Stimulated activated naive B cell treated with anti-CD40 and anti-IgM and Interleukin-4, amounts not matched to agents 10 μg/mL and 1 μg/mL and 100 μg/mL, for 72 hours (primary cell): ENCODE measurements around the gene GZMH.

ENCODE experiments used
- ATAC-seq, 2 donors: fragments of 150-1000 bp; cut with Tn5 transposase; replicated peaks; 2 replicates each; pipeline ENCODE4 v1.10.0; 2021; ENCODE audit warnings: moderate library complexity in 1 of 2
- DNase-seq: peaks from one replicate; pipeline ENCODE4 v3.0.0; 2021
- H3K27ac Mint-ChIP-seq: one replicate; pipeline ENCODE4 v1.8.0; 2022; ENCODE audit warnings: mild to moderate bottlenecking, mixed read lengths
- H3K27me3 Mint-ChIP-seq, 2 donors: one replicate each; pipeline ENCODE4 v1.8.0; 2022; ENCODE audit warnings: mixed read lengths in 2 of 2
- H3K36me3 Mint-ChIP-seq, 2 donors: one replicate each; pipeline ENCODE4 v1.8.0; 2022; ENCODE audit warnings: mixed read lengths in 2 of 2, mild to moderate bottlenecking in 1 of 2
- H3K4me1 Mint-ChIP-seq, 2 donors: one replicate each; pipeline ENCODE4 v1.8.0; 2022; ENCODE audit warnings: mixed read lengths in 2 of 2, mild to moderate bottlenecking in 1 of 2
- H3K4me3 Mint-ChIP-seq, 2 donors: one replicate each; pipeline ENCODE4 v1.8.0; 2022; ENCODE audit warnings: mild to moderate bottlenecking in 2 of 2, mixed read lengths in 2 of 2, moderate library complexity in 1 of 2
- H3K9me3 Mint-ChIP-seq, 2 donors: one replicate each; pipeline ENCODE4 v1.8.0; 2022; ENCODE audit warnings: mixed read lengths in 2 of 2, mild to moderate bottlenecking in 1 of 2

The GZMH gene

DNA sequence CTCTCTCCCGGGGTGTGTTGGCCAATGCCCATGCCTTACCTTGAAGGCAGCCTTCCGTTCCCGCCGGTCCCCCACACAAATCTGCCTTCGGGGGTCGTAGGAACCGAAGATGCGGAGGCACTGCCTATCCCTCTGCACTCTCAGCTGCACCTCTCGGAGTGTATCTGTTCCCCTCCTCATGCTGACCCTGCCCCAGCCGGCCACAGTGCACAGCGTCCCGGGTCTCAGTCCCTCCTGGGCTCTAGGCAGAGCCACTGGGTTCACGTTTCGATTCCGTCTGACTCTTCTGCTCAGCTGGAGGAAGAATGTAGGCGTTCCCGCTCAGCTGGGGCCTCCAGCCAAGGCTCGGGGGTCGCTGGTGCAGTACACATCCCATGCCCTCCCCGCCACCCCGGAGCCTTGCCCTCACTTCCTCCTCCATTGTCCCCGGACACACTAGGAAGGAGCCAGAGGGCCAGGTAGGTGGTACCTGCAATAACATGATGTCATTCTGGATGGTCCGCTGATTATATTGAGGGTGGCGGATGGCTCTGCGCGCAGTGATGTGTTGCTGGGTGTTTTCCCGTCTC is 35.2 kb downstream of the GZMH start:
- H3K4me3 Mint-ChIP-seq = no peak overlapping the region
- H3K4me1 Mint-ChIP-seq = peaks cover 2 to 5% of the 10 kb centered on the region in 2 donors
- peaks cover 3 to 5% of the 10 kb centered on the region in 2 donors for H3K9me3 Mint-ChIP-seq
- ATAC-seq = no peak
- peaks cover 22 to 31% of the 10 kb centered on the region in 2 donors for H3K27me3 Mint-ChIP-seq
- H3K27ac Mint-ChIP-seq = no peak overlapping the region
- no peaks in the 10 kb centered on the region for H3K36me3 Mint-ChIP-seq
- DNase-seq = no peak

GRCh38 chr14:24566318-24566717 is 43.2 kb downstream of the GZMH start:
- Mint-ChIP-seq H3K27me3 (peaks cover 23 to 37% of the 10 kb centered on the region in 2 donors), H3K36me3 (peaks cover 5 to 6% of the 10 kb centered on the region in 2 donors), H3K4me1 (peaks cover 2 to 4% of the 10 kb centered on the region in 2 donors), H3K4me3 (no peak overlapping the region), H3K9me3 (peaks cover 26 to 33% of the 10 kb centered on the region in 2 donors), H3K27ac (no peak overlapping the region)
- no peak for ATAC-seq
- no peak for DNase-seq

DNA sequence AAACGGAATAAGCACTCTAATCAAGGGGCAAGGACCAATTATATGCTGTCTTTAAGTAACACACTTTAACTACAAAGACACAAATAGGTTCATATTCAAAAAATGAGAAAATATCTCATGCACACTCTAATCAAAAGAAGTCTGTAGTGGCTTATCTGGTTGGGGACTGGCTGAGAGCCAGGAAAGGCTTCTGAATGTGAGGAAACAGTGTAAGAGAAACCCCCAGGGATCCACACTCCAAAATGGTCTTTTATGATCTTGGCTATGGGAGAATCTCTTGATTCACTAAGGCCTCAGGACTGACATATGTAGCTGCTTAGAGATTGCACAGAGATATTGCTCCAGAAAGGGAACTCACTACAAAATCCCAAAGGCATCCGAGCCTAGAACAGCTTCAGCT is 43.7 kb downstream of the GZMH start:
- Mint-ChIP-seq H3K27ac (no peak overlapping the region), H3K27me3 (peaks cover 26 to 33% of the 10 kb centered on the region in 2 donors), H3K9me3 (peaks cover 26 to 33% of the 10 kb centered on the region in 2 donors), H3K36me3 (peaks cover 5 to 6% of the 10 kb centered on the region in 2 donors), H3K4me3 (no peak overlapping the region), H3K4me1 (no peaks in the 10 kb centered on the region)
- DNase-seq (no peak), ATAC-seq (no peak)

GRCh38 chr14:24563505-24563904 is 46.0 kb downstream of the GZMH start:
- no peak for DNase-seq
- no peak for ATAC-seq
- Mint-ChIP-seq H3K27ac (no peak overlapping the region), H3K27me3 (peaks cover 19 to 23% of the 10 kb centered on the region in 2 donors), H3K9me3 (peaks cover 22 to 27% of the 10 kb centered on the region in 2 donors), H3K4me3 (no peak overlapping the region), H3K4me1 (no peaks in the 10 kb centered on the region), H3K36me3 (peaks cover 4 to 6% of the 10 kb centered on the region in 2 donors)

- Mint-ChIP-seq H3K36me3 (no peaks in the 10 kb centered on the region), H3K27me3 (peaks cover 11 to 19% of the 10 kb centered on the region in 2 donors), H3K4me3 (no peak overlapping the region), H3K27ac (no peak overlapping the region), H3K9me3 (peaks cover 4 to 7% of the 10 kb centered on the region in 2 donors), H3K4me1 (no peaks in the 10 kb centered on the region)
- no peak for ATAC-seq
- no peak for DNase-seq
Observed at GRCh38 chr14:24556756-24557155, 52.7 kb downstream of the GZMH start.
